Astrocyte (in vitro differentiated cells and primary cell): ENCODE measurements around the gene NSMCE1.
"Not testable (repeated sequence)": the region's sequence is repeated elsewhere in the genome, so short reads cannot be mapped to it uniquely, and the experiment has no call there.

ENCODE experiments used
- EZH2 ChIP-seq: IDR thresholded peaks from 2 replicates; pipeline ENCODE4 v1.6.1; 2012; ENCODE audit warnings: mild to moderate bottlenecking, low read length, inconsistent platforms; ENCODE audit not compliant: insufficient read depth
- TF ChIP-seq, protein P1 (sequence below): IDR thresholded peaks from 2 replicates; pipeline ENCODE4 v1.5.1; 2011; ENCODE audit warnings: low read depth, mild to moderate bottlenecking, inconsistent platforms, low read length, moderate library complexity; ENCODE audit not compliant: insufficient read depth

- TF ChIP-seq, protein P1, sequence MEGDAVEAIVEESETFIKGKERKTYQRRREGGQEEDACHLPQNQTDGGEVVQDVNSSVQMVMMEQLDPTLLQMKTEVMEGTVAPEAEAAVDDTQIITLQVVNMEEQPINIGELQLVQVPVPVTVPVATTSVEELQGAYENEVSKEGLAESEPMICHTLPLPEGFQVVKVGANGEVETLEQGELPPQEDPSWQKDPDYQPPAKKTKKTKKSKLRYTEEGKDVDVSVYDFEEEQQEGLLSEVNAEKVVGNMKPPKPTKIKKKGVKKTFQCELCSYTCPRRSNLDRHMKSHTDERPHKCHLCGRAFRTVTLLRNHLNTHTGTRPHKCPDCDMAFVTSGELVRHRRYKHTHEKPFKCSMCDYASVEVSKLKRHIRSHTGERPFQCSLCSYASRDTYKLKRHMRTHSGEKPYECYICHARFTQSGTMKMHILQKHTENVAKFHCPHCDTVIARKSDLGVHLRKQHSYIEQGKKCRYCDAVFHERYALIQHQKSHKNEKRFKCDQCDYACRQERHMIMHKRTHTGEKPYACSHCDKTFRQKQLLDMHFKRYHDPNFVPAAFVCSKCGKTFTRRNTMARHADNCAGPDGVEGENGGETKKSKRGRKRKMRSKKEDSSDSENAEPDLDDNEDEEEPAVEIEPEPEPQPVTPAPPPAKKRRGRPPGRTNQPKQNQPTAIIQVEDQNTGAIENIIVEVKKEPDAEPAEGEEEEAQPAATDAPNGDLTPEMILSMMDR: not testable (repeated sequence)
- not testable (repeated sequence) for TF ChIP-seq EZH2
Observed at GRCh38 chr16:27207121-27207520, 61.5 kb downstream of the NSMCE1 start.
